ENCODE measurements around the gene CDH13.

The CDH13 gene

DNA sequence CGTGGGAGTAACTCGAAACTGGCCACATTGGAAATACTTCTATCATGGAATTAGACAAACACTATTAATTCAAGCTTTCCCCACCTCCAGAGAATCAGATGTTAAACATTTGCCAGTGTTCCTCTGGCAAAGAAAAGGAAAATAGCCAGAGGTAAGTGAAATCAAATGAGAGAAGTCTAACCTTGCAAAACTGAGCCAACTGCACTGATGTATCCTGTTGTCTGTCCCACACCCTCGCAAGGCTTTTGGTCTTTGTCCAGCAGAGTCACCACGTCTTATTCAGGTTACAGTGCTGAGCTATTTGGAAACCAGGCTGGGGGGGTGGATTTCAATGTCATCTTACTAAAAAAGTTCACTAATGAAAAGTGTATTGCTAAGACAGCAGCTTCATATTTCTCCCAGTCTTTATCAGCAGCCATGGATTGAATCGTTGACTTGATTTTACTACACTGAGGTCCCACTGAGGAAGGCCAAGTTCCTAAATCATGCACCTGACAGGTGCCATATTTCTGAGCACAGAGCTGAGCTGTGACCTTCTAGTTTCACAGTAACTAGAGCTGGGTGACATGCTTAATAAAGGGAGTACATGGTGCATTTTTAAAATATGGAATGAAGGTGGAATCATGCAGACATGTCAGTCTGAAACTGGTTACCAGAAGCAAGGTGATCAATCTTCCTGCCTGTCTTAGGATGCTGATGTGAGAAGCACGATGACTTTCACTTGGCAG, 1095.9 kb downstream of the CDH13 start:
- no peak for DNase-seq
- H3K9ac ChIP-seq (ENCODE audit: low read depth, low read length): no peak overlapping the region
- no peaks in the 10 kb centered on the region for H3K9me3 ChIP-seq (ENCODE audit: insufficient read depth, low read length, severe bottlenecking)
- TF ChIP-seq, protein P1, sequence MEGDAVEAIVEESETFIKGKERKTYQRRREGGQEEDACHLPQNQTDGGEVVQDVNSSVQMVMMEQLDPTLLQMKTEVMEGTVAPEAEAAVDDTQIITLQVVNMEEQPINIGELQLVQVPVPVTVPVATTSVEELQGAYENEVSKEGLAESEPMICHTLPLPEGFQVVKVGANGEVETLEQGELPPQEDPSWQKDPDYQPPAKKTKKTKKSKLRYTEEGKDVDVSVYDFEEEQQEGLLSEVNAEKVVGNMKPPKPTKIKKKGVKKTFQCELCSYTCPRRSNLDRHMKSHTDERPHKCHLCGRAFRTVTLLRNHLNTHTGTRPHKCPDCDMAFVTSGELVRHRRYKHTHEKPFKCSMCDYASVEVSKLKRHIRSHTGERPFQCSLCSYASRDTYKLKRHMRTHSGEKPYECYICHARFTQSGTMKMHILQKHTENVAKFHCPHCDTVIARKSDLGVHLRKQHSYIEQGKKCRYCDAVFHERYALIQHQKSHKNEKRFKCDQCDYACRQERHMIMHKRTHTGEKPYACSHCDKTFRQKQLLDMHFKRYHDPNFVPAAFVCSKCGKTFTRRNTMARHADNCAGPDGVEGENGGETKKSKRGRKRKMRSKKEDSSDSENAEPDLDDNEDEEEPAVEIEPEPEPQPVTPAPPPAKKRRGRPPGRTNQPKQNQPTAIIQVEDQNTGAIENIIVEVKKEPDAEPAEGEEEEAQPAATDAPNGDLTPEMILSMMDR (IDR thresholded peaks at IDR 0.05; ENCODE audit: borderline replicate concordance, extremely low read depth, low read length, poor library complexity, severe bottlenecking): no peak
- no peak for TF ChIP-seq EZH2 (IDR thresholded peaks at IDR 0.05; ENCODE audit: borderline replicate concordance, low read depth, low read length, severe bottlenecking)
- no peaks in the 10 kb centered on the region for H3K79me2 ChIP-seq (ENCODE audit: insufficient read depth, low read length)
- no peak overlapping the region for H3K4me3 ChIP-seq (ENCODE audit: low read depth in 1 of 2, low read length in 2 of 2)
- no peak overlapping the region for H3K4me2 ChIP-seq (ENCODE audit: insufficient read depth, low read length)
- no peaks in the 10 kb centered on the region for H3K4me1 ChIP-seq (ENCODE audit: insufficient read depth, low read length)
- H3K36me3 ChIP-seq (ENCODE audit: insufficient read depth, low read length): no peaks in the 10 kb centered on the region
- H3K27me3 ChIP-seq (ENCODE audit: insufficient read depth, low read length, poor library complexity): no peaks in the 10 kb centered on the region
- no peak for ATAC-seq (ENCODE audit: insufficient read depth, low read depth)
- H4K20me1 ChIP-seq (ENCODE audit: insufficient read depth, low read length): no peaks in the 10 kb centered on the region
- no peak overlapping the region for H2AFZ ChIP-seq (ENCODE audit: low read depth, low read length)
- H3K27ac ChIP-seq (ENCODE audit: low read length): no peak overlapping the region

DNA sequence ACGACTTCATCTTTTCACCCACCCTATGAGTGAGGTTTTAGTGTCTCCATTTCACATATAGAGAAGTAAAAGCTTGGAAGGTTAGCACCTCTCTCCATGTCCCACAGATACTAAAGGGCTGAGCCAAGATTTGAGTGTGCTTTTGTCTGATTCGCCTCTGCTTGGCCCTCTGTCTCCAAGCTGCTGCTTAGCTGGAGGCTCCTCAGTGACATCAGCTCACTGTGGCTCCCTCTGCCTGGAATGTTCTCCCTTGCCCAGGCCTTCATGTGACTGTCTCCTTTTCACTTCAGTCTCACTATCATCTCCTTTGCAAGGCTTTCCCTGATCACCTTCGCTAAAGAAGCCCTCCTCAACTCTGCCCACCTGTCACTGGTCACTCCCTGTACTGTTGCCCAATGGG, 1096.5 kb downstream of the CDH13 start:
- Histone ChIP-seq H3K4me1 (ENCODE audit: insufficient read depth, low read length) (no peaks in the 10 kb centered on the region), H3K27me3 (ENCODE audit: insufficient read depth, low read length, poor library complexity) (no peaks in the 10 kb centered on the region), H2AFZ (ENCODE audit: low read depth, low read length) (no peak overlapping the region), H3K4me2 (ENCODE audit: insufficient read depth, low read length) (no peak overlapping the region), H3K36me3 (ENCODE audit: insufficient read depth, low read length) (no peaks in the 10 kb centered on the region), H3K9me3 (ENCODE audit: insufficient read depth, low read length, severe bottlenecking) (no peaks in the 10 kb centered on the region), H4K20me1 (ENCODE audit: insufficient read depth, low read length) (no peaks in the 10 kb centered on the region), H3K9ac (ENCODE audit: low read depth, low read length) (no peak overlapping the region), H3K27ac (ENCODE audit: low read length) (no peak overlapping the region), H3K4me3 (ENCODE audit: low read depth in 1 of 2, low read length in 2 of 2) (no peak overlapping the region), H3K79me2 (ENCODE audit: insufficient read depth, low read length) (no peaks in the 10 kb centered on the region)
- TF ChIP-seq, protein P1 (IDR thresholded peaks at IDR 0.05; ENCODE audit: borderline replicate concordance, extremely low read depth, low read length, poor library complexity, severe bottlenecking): no peak
- no peak for TF ChIP-seq EZH2 (IDR thresholded peaks at IDR 0.05; ENCODE audit: borderline replicate concordance, low read depth, low read length, severe bottlenecking)
- no peak for ATAC-seq (ENCODE audit: insufficient read depth, low read depth)
- no peak for DNase-seq

DNA sequence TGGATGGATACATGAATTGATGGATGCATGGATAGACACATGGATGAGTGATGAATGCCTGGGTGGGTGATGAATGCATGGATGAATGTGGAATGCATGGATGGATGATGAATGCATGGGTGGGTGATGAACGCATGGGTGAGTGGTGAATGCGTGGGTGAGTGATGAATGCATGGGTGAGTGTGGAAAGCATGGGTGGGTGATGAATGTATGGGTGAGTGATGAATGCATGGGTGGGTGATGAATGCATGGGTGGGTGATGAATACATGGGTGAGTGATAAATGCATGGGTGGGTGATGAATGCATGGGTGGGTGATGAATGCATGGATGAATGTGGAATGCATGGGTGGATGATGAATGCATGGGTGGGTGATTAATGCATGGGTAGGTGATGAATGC, 1097.1 kb downstream of the CDH13 start:
- DNase-seq: no peak
- no peaks in the 10 kb centered on the region for H3K4me1 ChIP-seq (ENCODE audit: insufficient read depth, low read length)
- H3K4me3 ChIP-seq (ENCODE audit: low read depth in 1 of 2, low read length in 2 of 2): no peak overlapping the region

More for the DNA sequence above, 1097.1 kb downstream of the CDH13 start:
- Histone ChIP-seq H3K27ac (ENCODE audit: low read length) (no peak overlapping the region), H3K27me3 (ENCODE audit: insufficient read depth, low read length, poor library complexity) (no peaks in the 10 kb centered on the region), H3K9me3 (ENCODE audit: insufficient read depth, low read length, severe bottlenecking) (no peaks in the 10 kb centered on the region), H3K4me2 (ENCODE audit: insufficient read depth, low read length) (no peak overlapping the region), H3K36me3 (ENCODE audit: insufficient read depth, low read length) (no peaks in the 10 kb centered on the region), H3K9ac (ENCODE audit: low read depth, low read length) (no peak overlapping the region), H3K79me2 (ENCODE audit: insufficient read depth, low read length) (no peaks in the 10 kb centered on the region), H2AFZ (ENCODE audit: low read depth, low read length) (no peak overlapping the region), H4K20me1 (ENCODE audit: insufficient read depth, low read length) (no peaks in the 10 kb centered on the region)
- ATAC-seq (ENCODE audit: insufficient read depth, low read depth): no peak
- TF ChIP-seq EZH2 (IDR thresholded peaks at IDR 0.05; ENCODE audit: borderline replicate concordance, low read depth, low read length, severe bottlenecking): no peak
- TF ChIP-seq, protein P1 (IDR thresholded peaks at IDR 0.05; ENCODE audit: borderline replicate concordance, extremely low read depth, low read length, poor library complexity, severe bottlenecking): no peak
